Upper lobe of left lung (tissue), 4 donors: ENCODE measurements around the gene LAIR2.
"Not testable (repeated sequence)": the region's sequence is repeated elsewhere in the genome, so short reads cannot be mapped to it uniquely, and the experiment has no call there.

Experiments used
- CTCF ChIP-seq, 6 experiments: fragments of 450-650 bp in 4 of 6; fragments of 200-600 bp in 2 of 6; sonication (generic) in 2 of 6; IDR thresholded peaks; one replicate each; pipeline ENCODE4 v1.5.1; 2016 to 2019; ENCODE audit warnings: antibody characterized with exemption in 6 of 6
- EP300 ChIP-seq, 4 donors: sonication (generic); formaldehyde crosslinking; IDR thresholded peaks; one replicate each; pipeline ENCODE4 v1.5.1; 2017; ENCODE audit warnings: antibody characterized with exemption in 4 of 4, control low read depth in 2 of 4
- POLR2A ChIP-seq, 4 donors: fragments of 450-650 bp; IDR thresholded peaks; one replicate each; pipeline ENCODE4 v1.5.1; 2016 to 2017; ENCODE audit warnings: antibody characterized with exemption in 4 of 4, mild to moderate bottlenecking in 2 of 4
- POLR2AphosphoS5 ChIP-seq, 2 donors: sonication (generic); formaldehyde crosslinking; IDR thresholded peaks; one replicate each; pipeline ENCODE4 v1.5.1; 2017; ENCODE audit warnings: antibody characterized with exemption in 2 of 2

- not testable (repeated sequence) for TF ChIP-seq CTCF, POLR2A, POLR2AphosphoS5, EP300 (IDR thresholded peaks at IDR 0.05)
Observed at GRCh38 chr19:54495284-54495683, 7.3 kb upstream of the LAIR2 start.
